Gastroesophageal sphincter (tissue), 3 donors: ENCODE measurements around the gene TRIM65.

Experiments used
- EP300 ChIP-seq: sonication (generic); formaldehyde crosslinking; IDR thresholded peaks from one replicate; pipeline ENCODE4 v1.6.1; 2017; ENCODE audit warnings: antibody characterized with exemption, mild to moderate bottlenecking
- POLR2A ChIP-seq, 2 donors: fragments of 450-650 bp; IDR thresholded peaks; one replicate each; pipeline ENCODE4 v1.6.1; 2017; ENCODE audit warnings: antibody characterized with exemption in 2 of 2, mild to moderate bottlenecking in 2 of 2, moderate library complexity in 1 of 2
- POLR2AphosphoS5 ChIP-seq: sonication (generic); formaldehyde crosslinking; IDR thresholded peaks from one replicate; pipeline ENCODE4 v1.6.1; 2017; ENCODE audit warnings: antibody characterized with exemption
- TF ChIP-seq, protein P1 (sequence below), 4 experiments: fragments of 200-600 bp in 2 of 4; fragments of 450-650 bp in 2 of 4; sonication (generic) in 1 of 4; IDR thresholded peaks; one replicate each; pipeline ENCODE4 v1.5.1; 2017 to 2019; ENCODE audit warnings: antibody characterized with exemption in 4 of 4, mild to moderate bottlenecking in 2 of 4, moderate library complexity in 2 of 4

DNA sequence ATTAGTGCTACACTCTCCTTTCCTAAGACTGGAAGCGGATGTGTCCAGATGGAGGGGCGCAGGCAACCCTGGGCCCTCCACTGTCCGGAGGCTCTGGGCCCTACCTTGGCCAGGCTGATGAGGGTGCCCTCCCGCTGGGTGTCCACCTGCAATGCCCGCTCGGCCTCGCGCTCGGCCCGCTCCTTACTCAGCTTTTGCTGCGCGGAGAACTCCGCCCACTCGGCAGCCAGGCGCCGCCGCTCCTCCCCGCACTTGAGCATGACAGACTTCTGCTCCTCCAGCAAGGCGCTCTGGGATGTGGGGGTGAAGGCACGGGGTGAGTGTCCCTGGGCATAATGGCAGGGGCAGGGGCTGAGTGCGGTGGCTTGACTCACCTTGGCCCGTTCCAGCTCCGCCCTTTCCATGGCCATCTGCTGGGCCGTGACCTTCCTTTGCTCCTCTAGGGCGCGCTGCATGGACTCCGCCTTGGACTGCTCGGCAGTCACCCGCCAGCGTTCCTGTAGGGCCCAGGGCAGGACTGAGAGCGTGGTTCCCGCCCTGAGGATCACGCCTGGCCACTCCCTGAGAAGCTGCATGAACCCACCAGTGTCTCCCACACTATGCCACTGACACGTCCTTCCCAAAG, 18.0 kb upstream of the TRIM65 start:
- TF ChIP-seq, protein P1, sequence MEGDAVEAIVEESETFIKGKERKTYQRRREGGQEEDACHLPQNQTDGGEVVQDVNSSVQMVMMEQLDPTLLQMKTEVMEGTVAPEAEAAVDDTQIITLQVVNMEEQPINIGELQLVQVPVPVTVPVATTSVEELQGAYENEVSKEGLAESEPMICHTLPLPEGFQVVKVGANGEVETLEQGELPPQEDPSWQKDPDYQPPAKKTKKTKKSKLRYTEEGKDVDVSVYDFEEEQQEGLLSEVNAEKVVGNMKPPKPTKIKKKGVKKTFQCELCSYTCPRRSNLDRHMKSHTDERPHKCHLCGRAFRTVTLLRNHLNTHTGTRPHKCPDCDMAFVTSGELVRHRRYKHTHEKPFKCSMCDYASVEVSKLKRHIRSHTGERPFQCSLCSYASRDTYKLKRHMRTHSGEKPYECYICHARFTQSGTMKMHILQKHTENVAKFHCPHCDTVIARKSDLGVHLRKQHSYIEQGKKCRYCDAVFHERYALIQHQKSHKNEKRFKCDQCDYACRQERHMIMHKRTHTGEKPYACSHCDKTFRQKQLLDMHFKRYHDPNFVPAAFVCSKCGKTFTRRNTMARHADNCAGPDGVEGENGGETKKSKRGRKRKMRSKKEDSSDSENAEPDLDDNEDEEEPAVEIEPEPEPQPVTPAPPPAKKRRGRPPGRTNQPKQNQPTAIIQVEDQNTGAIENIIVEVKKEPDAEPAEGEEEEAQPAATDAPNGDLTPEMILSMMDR (IDR thresholded peaks at IDR 0.05), result no peak
- no peak for TF ChIP-seq EP300
- TF ChIP-seq POLR2AphosphoS5, result no peak
- TF ChIP-seq POLR2A (IDR thresholded peaks at IDR 0.05), result no peak
